ENCODE data around the gene IL6R.
"Not testable (repeated sequence)": the region's sequence is repeated elsewhere in the genome, so short reads cannot be mapped to it uniquely, and the experiment has no call there.

The IL6R gene

GRCh38 chr1:154468535-154469250, 63.5 kb downstream of the IL6R start:
- no peak overlapping the region for H3K4me3 ChIP-seq (ENCODE audit: low read length)
- no peak for DNase-seq (ENCODE audit: low read depth, low spot score)

- H3K4me3 ChIP-seq (ENCODE audit: low read length) = no peak overlapping the region
Observed at GRCh38 chr1:154469844-154470560, 64.9 kb downstream of the IL6R start.

DNA sequence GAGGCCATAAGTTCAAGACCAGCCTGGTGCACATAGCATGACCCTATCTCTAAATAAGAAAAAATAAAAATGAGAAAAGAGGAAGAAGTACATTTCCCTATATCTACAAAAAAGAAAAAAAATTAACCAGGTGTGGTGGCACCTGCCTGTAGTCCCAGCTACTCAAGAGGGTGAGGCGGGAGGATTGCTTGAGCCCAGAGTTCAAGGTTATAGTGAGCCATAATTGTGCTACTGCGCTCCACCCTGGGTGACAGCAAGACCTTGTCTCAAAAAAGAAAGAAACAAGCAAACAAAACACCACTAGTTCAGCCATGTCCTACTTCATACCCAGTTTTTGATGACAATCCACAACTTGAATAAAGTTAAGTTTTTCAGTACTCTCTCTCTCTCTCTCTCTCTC, 66.2 kb downstream of the IL6R start:
- no peak for DNase-seq (ENCODE audit: low read depth, low spot score)
- no peak overlapping the region for H3K4me3 ChIP-seq (ENCODE audit: low read length)

More at GRCh38 chr1:154469844-154470560, 64.9 kb downstream of the IL6R start:
- no peak for DNase-seq (ENCODE audit: low read depth, low spot score)

DNA sequence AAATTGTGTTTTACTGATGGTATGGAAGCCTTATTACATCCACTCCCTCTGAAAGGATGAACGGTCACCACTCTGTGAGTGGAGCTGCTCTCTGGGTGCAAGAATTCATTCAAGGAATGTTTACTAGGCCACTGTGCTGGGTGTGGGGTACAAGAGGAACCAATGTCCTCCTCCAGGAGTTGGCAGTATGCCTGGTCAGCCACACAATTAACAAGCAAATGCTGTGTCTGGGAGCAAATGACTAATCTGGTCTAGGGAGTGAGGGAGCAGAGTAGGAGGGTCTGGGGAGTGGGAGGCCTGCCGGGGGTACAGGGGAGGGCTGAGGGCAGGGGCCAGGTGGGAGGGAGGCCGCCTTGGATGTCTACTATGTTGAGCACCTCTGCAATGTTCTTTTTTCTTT, 69.7 kb downstream of the IL6R start:
- DNase-seq (ENCODE audit: low read depth, low spot score) = no peak
- H3K4me3 ChIP-seq (ENCODE audit: low read length) = no peak overlapping the region

- DNase-seq (ENCODE audit: low read depth, low spot score) = no peak
- H3K4me3 ChIP-seq (ENCODE audit: low read length) = no peak overlapping the region
Observed at GRCh38 chr1:154476791-154477190, 71.6 kb downstream of the IL6R start.

DNA sequence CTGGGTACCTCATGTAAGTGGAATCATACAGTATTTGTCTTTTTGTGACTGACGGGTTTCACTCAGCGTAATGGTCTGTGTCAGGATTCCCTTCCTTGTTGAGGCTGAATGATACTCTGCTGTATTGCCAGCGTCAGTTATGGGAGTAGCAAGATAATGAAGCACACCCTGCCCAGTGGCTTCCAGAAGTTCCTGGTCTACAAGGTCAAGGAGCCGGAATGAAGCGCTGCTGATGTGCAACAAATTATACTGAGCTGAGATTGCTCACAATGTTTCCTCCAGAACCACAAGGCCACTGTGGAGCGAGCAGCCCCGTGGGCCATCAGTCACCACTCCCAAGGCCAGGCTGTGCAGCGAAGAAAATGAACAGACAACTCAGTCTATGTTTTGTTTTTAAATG, 72.9 kb downstream of the IL6R start:
- no peak for DNase-seq (ENCODE audit: low read depth, low spot score)
- no peak overlapping the region for H3K4me3 ChIP-seq (ENCODE audit: low read length)

- peak; percentile 46 for DNase-seq (ENCODE audit: low read depth, low spot score)
Observed at GRCh38 chr1:154478639-154479038, 73.5 kb downstream of the IL6R start.

GRCh38 chr1:154479764-154480421, 74.8 kb downstream of the IL6R start:
- no peak overlapping the region for H3K4me3 ChIP-seq (ENCODE audit: low read length)
- DNase-seq (ENCODE audit: low read depth, low spot score) = peak; percentile 65

More at GRCh38 chr1:154478639-154479038, 73.5 kb downstream of the IL6R start:
- H3K4me3 ChIP-seq (ENCODE audit: low read length) = no peak overlapping the region

- DNase-seq (ENCODE audit: low read depth, low spot score) = no peak
Observed at GRCh38 chr1:154481053-154481452, 75.9 kb downstream of the IL6R start.

DNA sequence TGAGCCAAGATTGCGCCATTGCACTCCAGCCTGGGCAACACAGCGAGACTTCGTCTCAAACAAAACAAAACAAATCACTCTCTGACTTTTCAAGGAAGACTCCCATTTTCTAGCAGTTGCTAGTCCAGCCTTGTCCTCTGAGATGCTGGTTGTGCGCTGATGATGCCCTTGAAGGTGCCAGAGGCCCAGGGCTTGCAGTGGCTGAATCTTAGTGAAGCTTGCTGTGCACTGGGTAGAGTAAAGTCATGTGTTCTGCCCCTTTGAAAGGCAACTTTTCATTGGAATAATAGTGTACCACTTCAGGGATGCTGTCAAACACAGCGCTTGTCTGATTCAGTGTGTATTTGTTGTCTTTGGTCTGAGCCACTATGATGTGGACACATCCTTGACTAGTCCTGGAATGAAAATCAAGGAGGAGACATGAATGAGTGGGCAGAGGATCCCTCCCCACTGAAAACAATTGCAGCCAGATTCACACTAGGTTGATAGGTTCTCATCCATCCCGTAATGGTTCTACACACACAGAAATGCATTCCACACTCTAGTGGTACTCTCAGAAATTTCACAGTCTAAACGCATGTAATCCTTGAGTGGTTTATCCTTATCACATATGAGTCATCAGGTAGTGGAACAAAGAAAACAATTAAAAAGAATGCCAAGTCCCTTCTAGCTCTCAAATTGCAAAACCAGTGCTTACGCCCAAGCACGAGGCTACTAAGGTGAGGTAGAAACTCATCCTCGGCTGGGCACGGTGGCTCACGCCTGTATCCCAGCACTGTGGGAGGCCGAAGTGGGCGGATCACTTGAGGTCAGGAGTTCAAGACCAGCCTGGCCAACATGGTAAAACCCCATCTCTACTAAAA, 79.0 kb downstream of the IL6R start:
- H3K4me3 ChIP-seq (ENCODE audit: low read length) = no peak overlapping the region

More at GRCh38 chr1:154481053-154481452, 75.9 kb downstream of the IL6R start:
- no peak overlapping the region for H3K4me3 ChIP-seq (ENCODE audit: low read length)

GRCh38 chr1:154485106-154485505, 80.0 kb downstream of the IL6R start:
- no peak overlapping the region for H3K4me3 ChIP-seq (ENCODE audit: low read length)
- DNase-seq (ENCODE audit: low read depth, low spot score) = no peak

More for the DNA sequence above, 79.0 kb downstream of the IL6R start:
- DNase-seq (ENCODE audit: low read depth, low spot score) = no peak

DNA sequence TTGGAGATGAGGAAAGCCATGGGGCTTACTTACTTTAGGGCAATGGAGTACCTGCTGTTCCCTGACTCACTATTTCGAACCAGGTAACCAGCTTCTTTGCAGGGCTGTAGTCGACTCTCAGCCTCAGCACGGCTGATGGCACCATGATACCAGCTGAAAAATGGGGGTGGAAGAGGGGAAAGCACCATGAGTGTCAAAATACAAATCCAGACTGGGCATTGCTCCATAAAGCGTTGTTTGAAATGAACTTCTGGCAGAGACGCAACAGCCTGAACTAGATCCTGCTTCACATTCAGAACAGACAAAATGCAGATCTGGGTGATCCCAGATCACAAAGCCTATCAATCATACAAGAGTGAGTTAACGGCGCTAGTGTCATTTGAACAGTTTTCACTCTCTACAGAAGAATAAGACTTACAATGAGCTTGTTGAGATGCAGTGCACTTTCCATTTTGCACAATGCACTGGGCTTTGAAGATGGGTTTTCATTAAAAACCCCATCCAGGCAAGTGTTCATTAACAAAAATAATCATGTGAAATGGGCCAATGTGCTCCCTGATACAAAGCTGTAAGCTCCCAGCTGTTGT, 80.9 kb downstream of the IL6R start:
- no peak overlapping the region for H3K4me3 ChIP-seq (ENCODE audit: low read length)
- DNase-seq (ENCODE audit: low read depth, low spot score) = no peak

DNA sequence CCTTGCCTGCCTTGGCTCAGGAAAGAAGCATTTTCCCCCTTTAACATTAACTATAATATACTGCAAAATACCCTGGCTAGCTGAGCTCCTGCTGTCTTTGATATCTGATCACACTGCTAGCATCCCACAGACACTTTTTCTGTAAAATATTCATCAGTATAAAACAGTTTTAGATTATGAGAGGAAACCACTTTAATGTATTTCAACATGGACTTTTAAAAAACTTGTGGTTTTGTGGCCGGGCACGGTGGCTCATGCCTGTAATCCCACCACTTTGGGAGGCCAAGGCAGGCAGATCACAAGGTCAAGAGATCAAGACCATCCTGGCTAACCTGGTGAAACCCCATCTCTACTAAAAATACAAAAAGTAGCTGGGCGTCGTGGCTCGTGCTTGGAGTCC, 81.6 kb downstream of the IL6R start:
- H3K4me3 ChIP-seq (ENCODE audit: low read length); DNase-seq (ENCODE audit: low read depth, low spot score): not testable (repeated sequence)

DNA sequence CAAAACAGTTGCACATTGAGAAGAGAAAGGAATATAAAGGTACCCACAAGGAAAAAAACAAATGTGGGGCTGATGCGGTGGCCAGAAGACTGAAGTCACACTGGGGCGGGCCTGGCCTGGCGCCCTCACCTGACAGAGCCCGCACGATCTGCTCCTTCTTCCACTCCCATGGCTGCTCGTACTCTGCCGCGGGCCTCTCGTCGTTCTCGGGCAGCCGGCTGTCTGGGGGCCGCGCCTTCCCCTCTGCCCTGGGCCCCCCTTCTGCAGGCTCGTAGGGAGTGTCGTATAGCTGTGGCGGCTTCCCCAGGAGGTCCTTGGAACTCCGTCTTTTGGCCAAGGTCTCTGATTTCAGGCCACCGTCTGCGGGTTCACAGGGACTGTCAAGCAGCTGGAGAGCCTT, 83.8 kb downstream of the IL6R start:
- no peak for DNase-seq (ENCODE audit: low read depth, low spot score)
- H3K4me3 ChIP-seq (ENCODE audit: low read length) = no peak overlapping the region

- no peak for DNase-seq (ENCODE audit: low read depth, low spot score)
- no peak overlapping the region for H3K4me3 ChIP-seq (ENCODE audit: low read length)
Observed at GRCh38 chr1:154489695-154490274, 84.6 kb downstream of the IL6R start.

- no peak for DNase-seq (ENCODE audit: low read depth, low spot score)
- no peak overlapping the region for H3K4me3 ChIP-seq (ENCODE audit: low read length)
Observed at GRCh38 chr1:154490317-154490716, 85.2 kb downstream of the IL6R start.

DNA sequence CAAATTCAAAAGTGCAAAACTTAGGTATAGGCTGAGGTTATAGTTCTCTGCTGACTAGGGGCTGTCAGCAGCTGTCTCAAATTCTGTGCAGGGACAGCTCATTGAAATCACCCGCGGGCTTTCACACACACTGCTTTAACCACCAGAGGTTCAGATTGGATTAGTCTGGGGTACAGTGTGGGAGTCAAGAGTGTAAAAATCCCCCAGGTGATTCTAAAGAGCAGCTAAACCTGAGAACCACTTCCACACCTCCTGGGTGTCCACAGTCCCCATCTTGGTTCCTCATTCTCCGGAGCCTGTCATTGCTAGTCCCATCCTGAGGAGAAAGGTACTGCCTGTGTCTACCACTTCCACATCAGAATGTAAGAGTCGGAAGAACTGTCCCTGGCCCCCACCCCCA, 87.0 kb downstream of the IL6R start:
- DNase-seq (ENCODE audit: low read depth, low spot score) = no peak
- no peak overlapping the region for H3K4me3 ChIP-seq (ENCODE audit: low read length)

- DNase-seq (ENCODE audit: low read depth, low spot score) = no peak
- H3K4me3 ChIP-seq (ENCODE audit: low read length) = no peak overlapping the region
Observed at GRCh38 chr1:154493276-154493675, 88.1 kb downstream of the IL6R start.
